DND-41 (cell line): ENCODE measurements around the gene UTS2.

ENCODE experiments used
- ATAC-seq: fragments of 200-7000 bp; cut with Tn5 transposase; 3 replicates; pipeline ENCODE4 v1.9.1; 2021; ENCODE audit warnings: low read depth; ENCODE audit not compliant: insufficient read depth
- DNase-seq: peaks from one replicate; pipeline ENCODE4 v3.0.0-alpha.2; 2020
- H2AFZ ChIP-seq: 2 replicates; pipeline ENCODE4 v1.6.0; 2012; ENCODE audit warnings: low read depth, low read length
- H3K27ac ChIP-seq: 2 replicates; pipeline ENCODE4 v1.5.1; 2012; ENCODE audit warnings: low read length, inconsistent platforms
- H3K27me3 ChIP-seq: fragments of 200-600 bp; sonication (generic); 2 replicates; pipeline ENCODE4 v1.6.0; 2012; ENCODE audit warnings: low read length, mild to moderate bottlenecking, inconsistent platforms; ENCODE audit not compliant: insufficient read depth, poor library complexity
- H3K36me3 ChIP-seq: 2 replicates; pipeline ENCODE4 v1.5.1; 2012; ENCODE audit warnings: low read length, inconsistent platforms; ENCODE audit not compliant: insufficient read depth
- H3K4me1 ChIP-seq: 2 replicates; pipeline ENCODE4 v1.5.1; 2012; ENCODE audit warnings: mild to moderate bottlenecking, low read length; ENCODE audit not compliant: insufficient read depth
- H3K4me2 ChIP-seq: 2 replicates; pipeline ENCODE4 v1.6.0; 2012; ENCODE audit warnings: mild to moderate bottlenecking, moderate library complexity, low read length, inconsistent platforms; ENCODE audit not compliant: insufficient read depth
- H3K4me3 ChIP-seq, 2 experiments: fragments of 200-600 bp in 1 of 2; shearing (Covaris generic) in 1 of 2; 2 replicates each; pipeline ENCODE4 v1.5.1; 2012 to 2016; ENCODE audit warnings: inconsistent platforms in 2 of 2, low read length in 2 of 2, mild to moderate bottlenecking in 2 of 2, low read depth in 1 of 2, moderate library complexity in 1 of 2
- H3K79me2 ChIP-seq: 2 replicates; pipeline ENCODE4 v1.6.0; 2012; ENCODE audit warnings: low read length, inconsistent platforms; ENCODE audit not compliant: insufficient read depth
- H3K9ac ChIP-seq: 2 replicates; pipeline ENCODE4 v1.6.0; 2012; ENCODE audit warnings: low read depth, mild to moderate bottlenecking, inconsistent platforms, low read length, moderate library complexity
- H3K9me3 ChIP-seq: 2 replicates; pipeline ENCODE4 v1.5.1; 2012; ENCODE audit warnings: low read length, moderate library complexity, mild to moderate bottlenecking, inconsistent platforms; ENCODE audit not compliant: insufficient read depth, severe bottlenecking
- H4K20me1 ChIP-seq: 2 replicates; pipeline ENCODE4 v1.6.0; 2012; ENCODE audit warnings: low read length; ENCODE audit not compliant: insufficient read depth
- CTCF ChIP-seq: IDR thresholded peaks from 2 replicates; pipeline ENCODE4 v1.5.1; 2012; ENCODE audit warnings: borderline replicate concordance, low read length, moderate library complexity, mild to moderate bottlenecking; ENCODE audit not compliant: poor library complexity, severe bottlenecking; ENCODE audit errors: extremely low read depth
- EZH2 ChIP-seq: IDR thresholded peaks from 3 replicates; pipeline ENCODE4 v1.6.1; 2012; ENCODE audit warnings: borderline replicate concordance, low read depth, mild to moderate bottlenecking, moderate library complexity, low read length, inconsistent platforms; ENCODE audit not compliant: severe bottlenecking

Gene UTS2

GRCh38 chr1:7813677-7814373 lies 39.0 kb downstream of the UTS2 start:
- ATAC-seq (no peak), DNase-seq (no peak)
- TF ChIP-seq CTCF, result no peak
- no peak for TF ChIP-seq EZH2
- Histone ChIP-seq H3K9me3 (peaks cover 12% of the 10 kb centered on the region), H3K79me2 (no peaks in the 10 kb centered on the region), H3K36me3 (no peaks in the 10 kb centered on the region), H3K27me3 (no peaks in the 10 kb centered on the region), H3K27ac (no peak overlapping the region), H3K9ac (no peak overlapping the region), H3K4me1 (no peaks in the 10 kb centered on the region), H3K4me2 (no peak overlapping the region), H4K20me1 (no peaks in the 10 kb centered on the region), H2AFZ (no peak overlapping the region), H3K4me3 (no peak overlapping the region)

- TF ChIP-seq CTCF (no peak), EZH2 (no peak)
Observed at GRCh38 chr1:7811476-7811875, 41.4 kb downstream of the UTS2 start.

GRCh38 chr1:7810395-7810794 lies 42.5 kb downstream of the UTS2 start:
- Histone ChIP-seq H3K79me2 (no peaks in the 10 kb centered on the region), H3K27me3 (no peaks in the 10 kb centered on the region), H2AFZ (no peak overlapping the region), H3K36me3 (no peaks in the 10 kb centered on the region), H3K4me1 (no peaks in the 10 kb centered on the region), H3K4me2 (no peak overlapping the region), H3K4me3 (no peak overlapping the region), H3K27ac (no peak overlapping the region), H3K9me3 (peaks cover 12% of the 10 kb centered on the region), H3K9ac (no peak overlapping the region), H4K20me1 (no peaks in the 10 kb centered on the region)
- TF ChIP-seq CTCF (no peak), EZH2 (no peak)
- ATAC-seq, result no peak
- no peak for DNase-seq

More at GRCh38 chr1:7811476-7811875, 41.4 kb downstream of the UTS2 start:
- H3K4me1 ChIP-seq, result no peaks in the 10 kb centered on the region
- no peaks in the 10 kb centered on the region for H3K79me2 ChIP-seq
- no peaks in the 10 kb centered on the region for H3K27me3 ChIP-seq
- no peaks in the 10 kb centered on the region for H3K36me3 ChIP-seq
- ATAC-seq (no peak), DNase-seq (no peak)
- H3K9ac ChIP-seq, result no peak overlapping the region
- H3K27ac ChIP-seq, result no peak overlapping the region
- H4K20me1 ChIP-seq, result no peaks in the 10 kb centered on the region
- no peak overlapping the region for H3K4me2 ChIP-seq
- no peak overlapping the region for H2AFZ ChIP-seq
- peaks cover 12% of the 10 kb centered on the region for H3K9me3 ChIP-seq
- no peak overlapping the region for H3K4me3 ChIP-seq

- TF ChIP-seq EZH2 (no peak), CTCF (no peak)
- Histone ChIP-seq H3K27me3 (no peaks in the 10 kb centered on the region), H2AFZ (no peak overlapping the region), H3K4me3 (no peak overlapping the region), H3K9me3 (peaks cover 12% of the 10 kb centered on the region), H3K4me1 (no peaks in the 10 kb centered on the region), H4K20me1 (no peaks in the 10 kb centered on the region), H3K79me2 (no peaks in the 10 kb centered on the region), H3K36me3 (no peaks in the 10 kb centered on the region), H3K4me2 (no peak overlapping the region), H3K27ac (no peak overlapping the region), H3K9ac (no peak overlapping the region)
- no peak for DNase-seq
- no peak for ATAC-seq
Observed at GRCh38 chr1:7809742-7810141, 43.1 kb downstream of the UTS2 start.
